SKM-1 treated with dmso at 0.1 percent for 144 hours (cell line): ENCODE results near the gene PRR14.

ENCODE experiments used
- DNase-seq: peaks from one replicate; lab custom pipeline; 2025; ENCODE audit not compliant: unreplicated experiment; lab: John Stamatoyannopoulos, UW

The PRR14 gene

GRCh38 chr16:30650369-30651123, at the start of gene PRR14:
Gene PRR14, plus strand, starts transcription at chr16:30650960. Its CDS starts 686 bp downstream, at chr16:30651646.
- DNase-seq: peak; percentile 97

DNA sequence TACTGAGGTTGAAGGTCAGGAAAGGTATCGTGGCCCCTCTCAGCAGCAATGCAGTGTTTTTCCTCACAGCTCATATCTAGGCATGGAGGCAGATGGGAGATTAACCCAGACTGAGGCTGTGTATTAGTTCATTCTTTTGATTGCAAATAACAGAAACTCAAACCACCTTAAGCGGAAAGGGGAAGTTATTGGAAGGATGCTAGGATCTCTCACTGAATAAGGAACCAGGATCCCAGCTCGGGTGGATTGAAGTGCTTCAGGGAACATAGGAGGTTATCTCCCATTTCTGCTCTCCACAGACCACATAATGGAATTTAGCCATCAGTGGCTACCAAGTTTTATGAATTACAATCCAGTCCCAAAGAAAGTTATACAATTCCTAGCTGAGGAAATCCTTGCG, 48.8 kb upstream of the PRR14 start:
- no peak for DNase-seq

DNA sequence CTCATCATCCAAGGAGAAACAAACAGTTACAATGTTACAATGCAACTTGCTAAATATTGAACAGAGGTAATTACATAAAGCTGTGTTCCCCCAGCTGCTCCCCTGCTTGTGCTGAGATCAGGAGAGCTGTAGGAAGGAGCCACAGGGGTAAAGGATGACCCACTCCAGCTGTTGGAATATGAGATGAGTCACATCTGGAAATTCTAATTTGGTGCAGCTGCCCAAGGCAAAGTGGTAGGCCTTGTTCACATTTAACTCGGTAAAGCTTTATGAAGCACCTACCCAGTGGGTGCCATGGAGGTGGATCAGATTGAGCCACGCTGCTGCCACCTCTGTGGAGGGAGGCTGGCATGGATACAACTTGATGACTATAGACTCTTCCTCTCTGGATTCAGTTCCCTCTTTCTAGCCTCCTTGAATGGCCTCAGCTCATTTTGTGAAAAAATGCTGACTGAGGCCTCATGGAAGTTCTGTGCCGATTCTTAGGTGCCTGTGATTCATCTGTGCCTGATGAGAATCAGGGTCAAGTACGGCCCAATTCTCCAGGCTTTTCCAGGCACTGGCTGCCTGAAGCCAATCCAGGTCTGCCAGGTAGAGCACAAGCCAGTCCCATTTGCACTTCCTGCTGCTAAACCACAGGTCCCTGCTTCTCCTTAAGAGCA, 48.0 kb upstream of the PRR14 start:
- no peak for DNase-seq

DNA sequence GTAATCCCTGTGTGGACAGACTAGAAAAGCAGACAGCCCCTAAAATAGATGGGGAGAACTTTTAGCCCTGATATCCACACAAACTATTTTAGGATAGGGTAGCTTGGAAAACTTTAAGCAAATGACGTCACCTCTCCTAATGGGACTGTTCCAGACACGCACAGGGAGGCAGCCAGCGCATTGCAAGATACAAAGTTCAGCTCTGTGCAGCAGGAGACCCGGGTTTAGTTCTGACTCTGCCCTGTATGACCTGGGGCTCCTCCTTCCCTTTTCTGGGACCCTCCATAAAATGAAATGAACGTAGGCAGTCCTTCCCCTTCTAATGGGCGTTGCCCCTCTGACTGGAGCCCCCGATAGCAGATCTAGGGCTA, 46.8 kb upstream of the PRR14 start:
- DNase-seq: no peak

- no peak for DNase-seq
These were observed 46.3 kb upstream of the PRR14 start for GRCh38 chr16:30604316-30604947.

DNA sequence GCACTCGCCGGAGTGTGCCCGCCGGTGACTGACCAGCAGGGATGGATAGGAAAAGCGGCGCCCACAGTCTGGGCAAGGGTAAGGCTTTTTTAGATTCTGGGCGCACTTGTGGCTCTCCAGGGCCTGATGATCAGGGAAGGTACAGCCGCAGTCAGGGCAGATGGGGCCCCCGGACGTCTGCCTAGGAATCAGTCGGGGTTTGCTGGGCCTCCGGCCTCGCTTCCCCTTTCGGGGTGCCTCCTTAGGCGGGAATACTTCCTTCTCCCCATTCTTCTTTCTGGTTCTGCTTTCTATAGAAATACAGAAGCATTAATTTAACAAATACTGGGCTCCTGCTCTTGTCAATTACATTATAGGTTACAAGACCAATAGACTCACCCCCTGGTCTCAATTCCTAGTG, 45.6 kb upstream of the PRR14 start:
- DNase-seq: no peak

- DNase-seq: no peak
These were observed 44.8 kb upstream of the PRR14 start for GRCh38 chr16:30606004-30606403.

- no peak for DNase-seq
These were observed 41.5 kb upstream of the PRR14 start for GRCh38 chr16:30609002-30609925.

DNA sequence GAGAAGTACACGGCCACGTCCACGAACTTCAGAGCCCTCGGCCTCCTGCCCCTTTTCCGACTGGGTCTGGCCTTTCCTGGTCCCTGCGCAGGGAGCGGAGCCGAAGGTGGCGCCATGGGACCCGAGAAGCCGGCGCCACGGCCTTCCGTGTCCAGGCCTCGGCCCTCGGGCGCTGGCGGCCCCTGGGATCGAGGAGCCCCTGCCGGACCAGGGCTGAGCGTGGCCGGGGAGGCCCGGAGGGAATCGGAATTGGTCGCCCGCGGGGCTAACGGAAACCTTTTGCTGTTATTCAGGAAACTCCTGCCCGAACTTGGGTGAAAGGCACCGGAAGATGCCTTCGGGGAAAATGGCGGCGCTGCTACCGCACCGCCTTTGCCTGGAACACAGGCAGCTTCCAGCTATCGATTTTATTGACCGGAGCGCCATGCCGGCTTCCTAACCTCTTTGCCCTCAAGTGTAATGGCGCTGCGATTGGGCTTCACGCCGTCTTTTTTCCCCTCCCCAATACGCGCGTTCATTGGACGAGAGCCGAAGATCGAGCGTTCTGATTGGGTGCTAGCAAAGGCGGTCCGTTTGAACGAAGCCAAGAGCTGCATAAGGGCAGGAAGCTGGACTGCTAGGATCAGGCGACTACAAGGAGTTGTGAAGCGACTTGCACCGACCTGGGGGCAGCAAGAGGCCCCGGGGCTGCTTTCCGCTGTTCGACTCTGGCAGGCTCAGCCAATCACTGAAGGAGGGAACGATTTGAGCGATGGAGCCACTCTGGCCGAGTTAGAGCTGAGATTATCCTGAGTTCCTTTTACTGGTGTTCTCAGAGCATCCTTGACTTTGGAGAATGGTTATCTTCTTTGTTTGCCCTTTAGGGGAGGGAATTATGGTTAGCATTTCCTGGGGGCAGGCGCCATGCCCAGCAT, 40.6 kb upstream of the PRR14 start, which contains the start of gene ZNF689:
Gene ZNF689 (minus strand): TSS at position 464 of the 914 bp plus-strand sequence. CDS start 348 bp downstream, at position 116.
- DNase-seq: peak; percentile 92

GRCh38 chr16:30615358-30616091, 35.2 kb upstream of the PRR14 start:
- peak; percentile 43 for DNase-seq

GRCh38 chr16:30619202-30619601, 31.6 kb upstream of the PRR14 start:
- no peak for DNase-seq

GRCh38 chr16:30619638-30620037, 31.1 kb upstream of the PRR14 start:
- no peak for DNase-seq

DNA sequence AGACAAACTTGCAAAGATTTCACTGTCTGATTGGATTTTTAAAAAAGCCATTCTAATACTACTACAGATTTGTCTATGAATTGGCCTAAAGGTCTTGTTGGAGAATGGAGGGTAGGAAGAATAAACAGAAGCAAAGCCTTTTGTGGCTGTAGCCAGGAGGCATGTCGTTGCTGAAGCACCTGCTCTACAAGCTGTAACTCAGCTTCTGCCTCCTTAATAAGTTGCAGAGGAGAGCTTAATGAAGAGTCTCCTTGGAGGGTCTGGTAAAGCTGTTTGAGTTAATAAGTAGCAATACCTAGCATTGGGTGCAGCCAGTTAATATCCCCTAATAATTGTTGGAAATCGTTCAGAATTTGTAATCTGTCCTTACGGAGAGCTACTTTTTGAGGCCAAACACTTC, 30.6 kb upstream of the PRR14 start:
- DNase-seq: no peak

GRCh38 chr16:30621765-30622164, 29.0 kb upstream of the PRR14 start:
- DNase-seq: no peak

DNA sequence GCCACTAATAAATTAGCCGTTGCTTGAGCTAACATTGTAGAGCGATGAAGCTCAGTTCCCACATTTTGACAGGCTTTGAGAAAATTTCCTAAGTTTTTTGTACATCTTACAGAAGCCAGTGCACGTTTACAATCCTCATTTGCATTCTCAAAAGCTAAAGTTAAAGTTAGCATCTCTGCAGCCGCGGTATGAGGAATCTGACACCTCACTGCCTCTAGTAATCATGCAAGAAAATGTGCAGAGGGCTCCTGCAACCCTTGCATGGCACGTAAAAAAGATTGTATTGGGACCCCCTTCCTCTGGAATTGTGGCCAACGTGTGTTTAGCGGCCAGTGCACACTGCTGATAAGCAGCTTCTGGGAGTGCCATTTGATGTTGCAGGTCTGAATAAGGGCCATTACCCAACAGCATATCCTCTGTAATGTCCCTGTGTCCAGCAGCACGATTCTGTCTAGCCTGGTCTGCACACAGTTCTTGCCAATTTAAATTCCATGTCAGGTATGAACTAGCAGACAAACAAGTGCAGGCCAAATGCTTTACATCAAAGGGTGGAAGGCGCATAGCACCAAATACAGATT, 28.2 kb upstream of the PRR14 start:
- no peak for DNase-seq

GRCh38 chr16:30623536-30624283, 27.1 kb upstream of the PRR14 start:
- DNase-seq: no peak

- no peak for DNase-seq
These were observed 24.5 kb upstream of the PRR14 start for GRCh38 chr16:30626236-30626635.
